ENCODE data around the gene EDN2. TPM values are rescaled to one million over a fixed set of nuclear protein-coding genes. Genes with fewer than 3 reads are reported as not detected.

Gene EDN2
- total RNA-seq, 1 experiment from 2014 or later: not detected

GRCh38 chr1:41464885-41465284, 19.6 kb downstream of the EDN2 start:
- DNase-seq (ENCODE audit: low read depth): no peak

- no peak for DNase-seq (ENCODE audit: low read depth)
Observed at GRCh38 chr1:41463516-41463915, 21.0 kb downstream of the EDN2 start.

GRCh38 chr1:41462680-41463004, 21.8 kb downstream of the EDN2 start:
- DNase-seq (ENCODE audit: low read depth): no peak

- DNase-seq (ENCODE audit: low read depth): no peak
Observed at GRCh38 chr1:41461790-41462679, 22.4 kb downstream of the EDN2 start.

- no peak for DNase-seq (ENCODE audit: low read depth)
Observed at GRCh38 chr1:41456847-41457540, 27.5 kb downstream of the EDN2 start.

GRCh38 chr1:41455479-41456332, 28.8 kb downstream of the EDN2 start:
- DNase-seq (ENCODE audit: low read depth): peak; percentile 68

GRCh38 chr1:41454406-41454805, 30.1 kb downstream of the EDN2 start:
- peak; percentile 80 for DNase-seq (ENCODE audit: low read depth)

- no peak for DNase-seq (ENCODE audit: low read depth)
Observed at GRCh38 chr1:41452704-41453290, 31.7 kb downstream of the EDN2 start.

- DNase-seq (ENCODE audit: low read depth): no peak
Observed at GRCh38 chr1:41450747-41451285, 33.7 kb downstream of the EDN2 start.

GRCh38 chr1:41449326-41449921, 35.1 kb downstream of the EDN2 start:
- DNase-seq (ENCODE audit: low read depth): no peak

- DNase-seq (ENCODE audit: low read depth): no peak
Observed at GRCh38 chr1:41448821-41449220, 35.7 kb downstream of the EDN2 start.

- peak; percentile 79 for DNase-seq (ENCODE audit: low read depth)
Observed at GRCh38 chr1:41447995-41448770, 36.3 kb downstream of the EDN2 start.

GRCh38 chr1:41446851-41447610, 37.5 kb downstream of the EDN2 start:
- DNase-seq (ENCODE audit: low read depth): no peak

GRCh38 chr1:41444785-41445184, 39.7 kb downstream of the EDN2 start:
- DNase-seq (ENCODE audit: low read depth): no peak

- DNase-seq (ENCODE audit: low read depth): no peak
Observed at GRCh38 chr1:41444246-41444645, 40.2 kb downstream of the EDN2 start.

GRCh38 chr1:41442697-41443251, 41.7 kb downstream of the EDN2 start:
- DNase-seq (ENCODE audit: low read depth): peak; percentile 41

- DNase-seq (ENCODE audit: low read depth): peak; percentile 37
Observed at GRCh38 chr1:41440321-41441085, 44.0 kb downstream of the EDN2 start.

GRCh38 chr1:41439234-41439633, 45.2 kb downstream of the EDN2 start:
- DNase-seq (ENCODE audit: low read depth): no peak
